HG02571 (cell line): ENCODE results near the gene VRK1.

Experiments used
- ATAC-seq: cut with Tn5 transposase; IDR thresholded peaks from one replicate; pipeline ENCODE4 v1.9.1; 2021; ENCODE audit warnings: mild to moderate bottlenecking, moderate library complexity; ENCODE audit not compliant: unreplicated experiment

The VRK1 gene

DNA sequence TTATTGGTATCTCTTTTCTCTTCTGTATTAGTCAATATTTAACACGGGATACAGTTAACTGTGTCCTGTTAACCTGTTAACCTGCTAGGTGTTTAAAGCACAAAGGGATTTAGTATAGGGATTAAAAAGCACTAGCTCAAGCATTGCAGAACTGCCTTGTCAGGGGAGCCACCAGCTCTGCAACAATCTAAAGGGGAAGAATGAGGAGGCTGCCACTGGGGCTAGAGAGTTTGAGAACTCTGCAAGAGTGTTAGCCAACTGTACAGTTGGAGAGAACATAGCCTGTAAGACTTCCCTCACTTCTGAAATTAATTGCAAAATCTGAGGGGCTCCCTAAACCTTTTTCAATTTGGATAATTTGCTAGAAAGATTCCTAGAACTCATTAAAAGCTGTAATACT is 6.5 kb upstream of the VRK1 start:
- no peak for ATAC-seq

DNA sequence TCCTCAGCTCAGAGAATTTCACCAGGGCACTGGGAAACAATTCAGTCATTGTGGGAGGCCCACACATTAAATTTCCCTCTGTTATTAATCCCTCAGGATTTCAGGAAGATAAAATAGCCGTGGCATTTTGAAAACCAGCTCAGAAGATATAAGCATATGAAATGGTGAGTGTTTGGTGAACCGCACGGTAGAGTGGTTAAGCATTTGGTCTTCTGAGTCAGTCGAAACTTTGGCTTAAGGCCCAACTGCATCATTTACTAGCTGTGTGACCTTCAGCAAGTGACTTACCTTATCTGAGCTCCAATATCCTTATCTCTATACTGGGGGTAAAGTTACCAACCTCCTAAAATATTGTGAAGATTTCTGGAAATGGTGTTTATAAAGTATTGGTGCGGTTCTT is 5.2 kb upstream of the VRK1 start:
- ATAC-seq = no peak

DNA sequence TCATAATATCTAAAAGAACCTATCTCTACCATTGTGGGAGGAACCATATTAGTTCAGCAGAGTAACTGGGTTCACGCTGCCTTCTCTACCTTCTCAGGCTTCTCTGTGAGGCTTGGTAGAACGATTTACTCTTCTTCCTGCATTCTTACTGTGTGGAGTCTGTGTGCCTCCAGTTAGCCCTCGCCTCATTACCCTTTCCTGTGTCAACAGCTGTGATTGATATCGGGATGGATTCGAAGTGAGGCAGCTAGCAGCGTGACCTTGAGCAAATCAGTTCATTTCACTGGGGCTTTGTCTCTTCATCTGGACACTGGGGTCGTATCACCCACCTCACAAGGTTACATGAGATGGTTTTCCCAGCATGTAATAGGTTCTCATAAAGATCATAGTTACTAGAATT is 4.6 kb upstream of the VRK1 start:
- no peak for ATAC-seq

DNA sequence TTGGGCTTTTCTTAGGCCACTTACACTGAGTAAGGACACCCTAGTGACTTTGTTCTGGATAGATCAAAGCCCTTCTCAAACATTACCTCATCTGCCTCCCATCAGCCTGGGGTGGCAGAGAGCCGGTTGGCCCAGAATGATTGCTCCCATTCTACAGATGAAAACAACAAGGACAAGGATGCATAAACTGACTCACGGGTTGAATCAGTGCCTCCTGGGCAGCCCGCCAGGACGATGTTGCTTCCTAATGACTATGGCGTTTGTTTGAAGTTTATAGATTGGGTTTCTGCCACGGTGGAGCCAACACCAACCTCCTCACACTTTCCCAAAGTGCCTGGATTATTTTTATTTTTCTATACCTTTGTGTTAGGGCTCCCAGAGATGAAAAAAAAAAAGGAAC is 3.6 kb upstream of the VRK1 start:
- no peak for ATAC-seq

- no peak for ATAC-seq
These were observed 1.9 kb upstream of the VRK1 start for GRCh38 chr14:96795109-96795828.

GRCh38 chr14:96797582-96798349 is 584 bp downstream of the VRK1 start:
- ATAC-seq = peak; percentile 27

GRCh38 chr14:96798956-96799355 is 1.8 kb downstream of the VRK1 start:
- no peak for ATAC-seq

- ATAC-seq = no peak
These were observed 2.4 kb downstream of the VRK1 start for GRCh38 chr14:96799489-96800054.

GRCh38 chr14:96801931-96802330 is 4.7 kb downstream of the VRK1 start:
- ATAC-seq = no peak

GRCh38 chr14:96802963-96803362 is 5.8 kb downstream of the VRK1 start:
- no peak for ATAC-seq

DNA sequence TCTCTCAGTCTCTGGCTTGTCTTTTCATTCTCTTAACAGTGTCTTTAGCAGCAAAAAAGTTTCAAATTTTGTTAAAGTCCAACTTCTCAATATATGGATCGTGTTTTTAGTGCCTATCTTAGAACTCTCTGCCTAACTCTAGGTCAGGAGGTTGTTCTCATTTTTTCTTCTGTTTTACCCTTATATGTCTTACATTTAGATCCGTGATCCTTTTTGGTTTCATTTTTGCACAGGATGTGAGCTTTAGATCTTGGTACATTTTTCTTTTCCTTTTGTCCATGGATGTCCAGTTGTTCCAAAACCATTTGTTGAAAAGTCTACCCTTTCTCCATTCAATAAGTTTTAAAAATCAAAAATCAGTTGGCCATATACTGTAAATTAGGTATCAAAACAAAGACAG is 6.8 kb downstream of the VRK1 start:
- ATAC-seq = no peak

DNA sequence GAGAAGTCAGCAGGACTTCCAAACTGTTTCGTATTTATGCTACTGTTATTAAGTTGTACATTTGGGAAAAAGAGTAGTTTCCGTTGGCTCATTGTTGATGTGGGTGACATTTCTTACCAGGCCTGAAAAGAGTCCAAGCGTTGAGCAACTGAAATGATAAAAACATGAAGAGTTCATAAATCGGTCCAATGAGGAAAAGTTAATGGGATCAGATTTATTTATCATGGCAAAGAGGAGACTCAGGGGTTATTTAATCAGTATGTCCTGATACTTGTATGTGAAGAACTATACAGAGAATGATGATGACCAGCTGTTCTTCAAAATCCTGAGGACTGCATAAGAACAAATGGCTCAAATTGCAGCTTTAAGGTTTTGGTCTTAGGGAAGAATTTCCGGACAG is 7.7 kb downstream of the VRK1 start:
- ATAC-seq = no peak

DNA sequence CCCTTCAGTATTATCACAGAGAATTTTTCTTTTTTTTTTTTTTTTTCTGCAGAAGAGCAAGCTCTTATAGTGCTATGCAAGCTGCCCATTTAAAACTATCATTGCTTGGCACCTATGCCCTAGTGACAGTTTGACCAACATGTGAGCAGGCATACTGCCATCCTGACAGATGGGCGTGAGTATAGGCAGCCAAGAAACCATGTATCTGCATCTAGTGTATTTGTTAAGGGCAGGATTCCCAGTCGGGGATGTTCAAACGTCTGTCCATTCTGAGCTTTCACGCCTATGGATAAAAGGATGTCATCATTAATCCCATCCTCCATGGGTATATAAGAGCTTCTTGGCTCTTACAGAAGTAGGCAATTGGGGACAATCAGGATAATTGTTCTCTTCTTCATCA is 8.8 kb downstream of the VRK1 start:
- no peak for ATAC-seq

DNA sequence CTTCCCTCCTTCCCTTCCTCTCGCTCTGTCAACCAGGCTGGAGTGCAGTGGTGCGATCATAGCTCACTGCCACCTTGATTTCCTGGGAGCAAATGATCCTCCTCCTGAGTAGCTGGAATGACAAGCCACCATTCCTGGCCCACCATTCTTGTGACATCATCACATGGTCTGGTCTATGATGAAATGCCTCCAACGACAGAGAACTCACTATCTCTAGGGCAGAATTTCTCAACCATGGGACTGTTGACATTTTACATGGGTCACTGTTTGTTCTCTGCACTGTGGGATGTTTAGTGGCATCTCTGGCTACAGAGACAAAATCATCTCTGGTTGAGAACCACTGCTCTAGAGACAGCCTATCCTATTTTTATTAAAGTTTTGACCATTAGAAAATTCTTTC is 9.7 kb downstream of the VRK1 start:
- no peak for ATAC-seq

GRCh38 chr14:96808619-96809406 is 11.6 kb downstream of the VRK1 start:
- no peak for ATAC-seq

DNA sequence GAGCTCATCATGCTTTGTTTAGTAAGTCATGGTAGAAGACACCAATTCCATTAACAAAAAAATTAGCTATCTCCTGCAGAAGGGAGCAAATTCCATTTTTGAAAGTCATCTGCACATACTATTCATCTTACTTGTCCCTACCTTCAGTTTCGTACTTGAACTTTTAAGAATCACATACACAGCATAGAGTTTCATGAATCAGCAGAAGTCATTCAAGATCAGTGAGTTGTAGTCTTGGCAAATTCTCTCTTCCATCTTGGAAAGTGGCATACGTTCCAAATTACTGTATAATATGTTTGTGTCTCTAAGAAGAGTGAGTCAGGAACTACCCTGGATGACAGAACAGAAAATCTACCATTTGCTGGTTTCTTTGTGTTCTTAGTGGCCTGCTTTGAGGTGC is 14.1 kb downstream of the VRK1 start:
- no peak for ATAC-seq

- no peak for ATAC-seq
These were observed 14.9 kb downstream of the VRK1 start for GRCh38 chr14:96811985-96812667.

DNA sequence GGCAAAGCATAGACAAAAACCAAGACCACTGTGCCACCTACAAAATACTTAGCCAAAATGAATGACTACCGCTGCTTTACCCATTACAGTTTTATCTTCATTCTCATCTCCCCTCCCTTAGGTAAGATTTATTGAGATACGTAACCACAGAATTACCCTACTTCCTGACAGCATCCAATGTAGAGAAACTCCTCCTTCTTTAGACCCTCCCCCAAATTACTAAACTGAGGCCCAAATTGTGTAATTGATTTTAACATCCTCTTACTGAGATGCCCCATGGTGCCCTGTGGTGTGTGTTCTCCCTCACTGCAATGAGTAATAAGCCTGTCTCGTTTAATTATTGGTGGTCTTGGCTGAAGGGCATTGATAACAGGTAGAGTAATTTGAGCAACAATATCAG is 19.1 kb downstream of the VRK1 start:
- no peak for ATAC-seq

GRCh38 chr14:96817750-96818666 is 20.8 kb downstream of the VRK1 start:
- ATAC-seq = no peak

- no peak for ATAC-seq
These were observed 24.3 kb downstream of the VRK1 start for GRCh38 chr14:96821501-96821900.
